HG03064 (cell line): ENCODE measurements around the gene MOGAT1.

Experiments used
- ATAC-seq: cut with Tn5 transposase; IDR thresholded peaks from one replicate; pipeline ENCODE4 v1.9.1; 2021; ENCODE audit warnings: low read depth; ENCODE audit not compliant: unreplicated experiment

The MOGAT1 gene, protein sequence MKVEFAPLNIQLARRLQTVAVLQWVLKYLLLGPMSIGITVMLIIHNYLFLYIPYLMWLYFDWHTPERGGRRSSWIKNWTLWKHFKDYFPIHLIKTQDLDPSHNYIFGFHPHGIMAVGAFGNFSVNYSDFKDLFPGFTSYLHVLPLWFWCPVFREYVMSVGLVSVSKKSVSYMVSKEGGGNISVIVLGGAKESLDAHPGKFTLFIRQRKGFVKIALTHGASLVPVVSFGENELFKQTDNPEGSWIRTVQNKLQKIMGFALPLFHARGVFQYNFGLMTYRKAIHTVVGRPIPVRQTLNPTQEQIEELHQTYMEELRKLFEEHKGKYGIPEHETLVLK

GRCh38 chr2:222671259-222672067 lies at the start of gene MOGAT1:
Gene MOGAT1 (plus strand): TSS chr2:222671658. CDS start chr2:222671786, 128 bp downstream.
- peak; percentile 54 for ATAC-seq

DNA sequence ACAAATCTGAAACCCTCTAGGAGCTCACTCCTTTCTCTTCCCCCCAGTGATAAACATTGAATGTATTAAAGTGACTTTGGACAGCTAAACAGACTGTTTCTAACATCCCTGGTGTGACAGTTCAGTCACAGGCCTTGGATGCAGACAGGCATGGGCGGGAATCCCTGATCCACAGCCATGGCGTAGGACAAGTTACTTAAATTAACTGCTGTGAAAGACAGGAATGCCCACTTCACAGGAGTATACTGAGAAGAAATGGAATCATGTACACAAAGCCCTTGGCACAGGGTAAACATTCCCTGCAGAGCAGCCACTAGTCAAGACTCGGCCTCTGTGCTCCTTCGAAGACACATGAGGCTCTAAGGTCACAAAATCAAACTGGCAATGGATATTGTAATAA lies 49.6 kb upstream of the MOGAT1 start:
- ATAC-seq: no peak

DNA sequence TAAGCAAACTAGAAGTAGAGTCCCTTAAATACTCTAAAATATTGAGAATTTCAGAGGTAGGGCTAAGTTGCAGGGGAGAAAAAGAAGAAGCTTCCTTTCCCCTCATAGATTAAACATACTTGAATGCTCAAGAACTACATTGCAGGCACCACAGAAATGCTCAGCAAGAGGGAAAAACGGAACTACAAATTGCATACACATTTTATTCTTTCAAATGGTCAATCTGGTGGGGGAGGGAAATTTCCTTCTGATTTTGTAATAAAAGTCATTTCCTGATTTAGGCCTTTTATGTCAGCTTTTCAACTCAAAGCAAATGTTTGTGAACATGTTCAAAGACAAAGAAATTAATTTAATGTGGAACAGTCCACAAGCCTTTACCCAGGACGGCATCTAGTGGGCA lies 48.5 kb upstream of the MOGAT1 start:
- no peak for ATAC-seq

GRCh38 chr2:222623756-222624309 lies 47.6 kb upstream of the MOGAT1 start:
- ATAC-seq: no peak

- ATAC-seq: no peak
Measured at GRCh38 chr2:222627764-222628163, 43.7 kb upstream of the MOGAT1 start.

DNA sequence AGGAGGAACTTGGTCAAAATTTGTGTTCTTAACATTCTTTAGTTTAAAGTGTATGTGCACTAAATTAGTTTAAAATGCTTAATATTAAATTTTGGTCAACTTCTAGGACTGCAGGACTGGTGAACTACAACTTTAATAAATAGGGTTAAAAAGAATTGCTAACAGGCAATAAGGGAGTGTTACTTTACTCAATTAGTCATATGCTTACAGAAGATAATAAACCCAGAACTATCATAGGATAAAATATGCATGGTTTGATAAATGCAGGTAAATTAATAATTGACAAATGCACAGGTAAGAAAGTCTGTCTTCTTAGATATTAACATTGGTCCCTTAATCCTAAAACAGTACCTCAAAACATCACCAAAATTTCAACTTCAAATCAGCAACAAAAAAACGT lies 36.2 kb upstream of the MOGAT1 start:
- no peak for ATAC-seq

GRCh38 chr2:222637067-222637466 lies 34.4 kb upstream of the MOGAT1 start:
- ATAC-seq: no peak

DNA sequence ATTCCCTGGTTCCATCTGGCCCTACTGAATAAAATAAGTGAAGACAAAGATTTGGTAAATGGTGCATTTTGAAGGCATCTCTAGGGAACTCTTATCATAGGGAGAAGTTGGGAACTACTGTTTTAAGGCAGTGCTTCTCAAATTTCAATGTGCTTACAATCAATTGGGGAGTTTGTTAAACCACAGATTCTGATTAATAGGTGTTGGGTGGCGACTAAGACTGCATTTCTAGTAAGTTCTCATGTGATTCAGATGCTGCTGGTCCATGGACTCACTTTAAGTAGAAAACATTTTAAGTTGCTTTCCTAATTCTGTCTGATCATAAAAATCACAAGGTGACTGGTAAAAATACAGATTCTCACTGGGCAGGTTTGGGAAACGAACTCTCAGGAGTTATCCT lies 30.1 kb upstream of the MOGAT1 start:
- no peak for ATAC-seq

DNA sequence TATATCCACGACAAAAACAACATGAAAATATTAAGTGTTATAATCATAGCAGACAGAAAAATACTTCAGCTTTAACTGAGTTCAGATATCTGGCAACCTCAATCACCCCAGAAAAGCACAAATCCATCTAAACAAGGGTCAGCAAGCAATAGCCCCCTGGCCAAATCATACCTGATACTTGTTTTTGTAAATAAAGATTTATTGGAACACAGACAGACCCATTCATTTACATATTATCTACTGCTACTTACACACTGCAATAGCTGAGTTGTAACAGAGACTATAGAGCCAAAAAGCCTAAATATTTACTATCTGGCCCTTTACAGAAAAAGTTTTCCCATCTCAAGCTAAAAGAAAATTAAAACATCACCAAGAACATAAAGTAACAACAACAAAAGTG lies 28.3 kb upstream of the MOGAT1 start:
- ATAC-seq: no peak

- ATAC-seq: no peak
Measured at GRCh38 chr2:222646008-222646407, 25.4 kb upstream of the MOGAT1 start.

DNA sequence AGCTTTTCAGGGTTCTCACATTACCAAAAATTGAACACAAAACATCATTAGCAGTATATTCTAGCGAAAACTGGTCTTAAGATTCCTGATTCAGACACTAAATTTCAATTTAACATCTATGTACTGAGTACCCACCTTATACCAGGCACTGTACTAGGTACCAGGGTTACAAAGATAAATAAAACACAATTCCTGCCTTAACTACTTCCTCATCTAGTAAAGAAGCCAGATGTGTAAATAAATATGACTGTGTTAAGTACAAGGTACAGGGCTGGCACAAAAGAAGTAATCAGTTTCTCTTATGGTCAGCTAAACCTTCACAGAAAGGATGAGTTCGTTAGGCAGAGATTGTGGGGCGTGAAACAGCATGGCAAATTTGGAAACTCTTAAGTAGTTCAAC lies 21.7 kb upstream of the MOGAT1 start:
- ATAC-seq: no peak

DNA sequence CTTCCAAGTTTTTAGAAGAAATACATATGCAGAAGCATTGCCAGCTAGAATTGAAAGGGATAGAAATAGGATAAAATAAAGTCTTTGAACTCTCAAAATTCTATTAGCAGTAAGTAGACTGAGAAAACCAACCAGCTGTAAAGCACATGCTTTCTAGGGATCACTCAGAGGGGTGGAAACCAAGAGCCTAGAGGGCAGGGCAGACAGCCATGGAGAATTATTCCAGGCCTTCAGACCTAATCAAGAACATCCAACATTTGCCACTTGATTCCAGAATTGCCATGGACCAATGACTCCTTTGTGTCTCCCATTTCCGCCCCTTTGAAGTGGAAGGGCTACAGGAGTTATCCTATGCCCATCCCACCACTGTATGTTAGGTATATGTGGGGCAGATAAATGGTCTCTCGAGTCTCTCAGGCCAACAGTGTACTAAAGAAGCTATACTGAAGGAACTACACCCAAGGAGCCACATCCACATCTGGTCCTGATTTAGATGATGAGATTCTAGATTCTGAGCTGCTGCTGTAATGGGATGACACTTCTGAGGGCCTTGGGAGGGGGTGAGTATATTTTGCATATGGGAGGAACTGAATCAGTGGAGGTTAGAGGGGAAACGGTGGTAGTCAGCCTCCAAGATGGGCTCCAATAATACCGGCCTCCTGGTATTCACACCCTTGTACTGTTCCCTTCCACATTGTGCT lies 19.6 kb upstream of the MOGAT1 start:
- ATAC-seq: no peak

DNA sequence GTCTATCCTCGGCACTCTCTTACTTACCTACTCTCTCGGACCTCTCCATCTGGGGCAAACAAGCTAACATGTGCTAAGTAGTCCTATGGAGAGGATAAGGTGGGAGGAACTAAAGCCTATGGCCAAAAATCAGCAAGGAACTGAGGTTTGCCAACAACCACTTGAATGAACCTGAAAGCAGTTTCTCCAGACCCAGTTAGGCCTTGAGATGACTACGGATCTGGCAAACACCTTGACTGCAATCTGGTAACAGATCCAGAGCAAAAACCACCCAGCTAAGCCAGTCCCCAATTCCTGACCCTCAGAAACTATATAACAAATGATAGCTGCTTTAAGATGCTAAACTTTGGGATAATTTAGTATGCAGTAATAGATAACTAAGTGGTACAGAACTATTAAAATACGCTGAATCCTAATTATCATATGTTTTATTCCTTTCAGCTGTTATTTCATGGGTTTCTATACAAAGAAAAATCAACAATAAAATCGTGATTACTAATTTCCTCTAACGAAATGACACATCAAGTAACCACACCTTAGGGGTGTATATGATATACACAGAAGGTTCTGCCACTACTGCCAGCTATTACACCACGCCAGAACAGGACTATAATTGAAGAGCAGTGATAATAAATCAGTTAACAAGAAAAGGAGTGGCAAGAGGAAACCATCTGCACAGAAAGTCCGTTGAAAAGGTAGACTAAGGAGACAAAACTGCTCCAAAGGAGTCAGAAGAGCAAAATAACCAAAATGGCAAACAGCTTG lies 18.8 kb upstream of the MOGAT1 start:
- ATAC-seq: no peak

DNA sequence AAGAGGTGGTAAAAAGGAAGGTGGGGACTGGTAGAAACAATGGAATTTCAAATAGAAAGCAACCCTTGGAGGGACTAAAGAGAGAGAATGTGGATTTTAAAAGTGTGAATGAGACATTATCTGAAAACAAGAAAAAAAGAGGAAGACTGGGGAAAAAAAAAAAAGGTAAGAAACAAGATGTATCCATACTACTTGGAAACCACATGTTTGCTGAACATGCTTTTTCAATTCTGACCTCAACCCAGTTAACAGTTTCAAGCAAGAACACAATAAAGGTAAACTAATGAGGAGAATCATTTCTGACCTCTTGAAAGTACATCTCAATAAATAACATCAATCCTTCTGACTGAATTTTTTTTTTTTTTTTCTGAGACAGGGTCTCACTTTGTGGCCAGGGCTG lies 18.2 kb upstream of the MOGAT1 start:
- no peak for ATAC-seq

- peak; percentile 93 for ATAC-seq
Measured at GRCh38 chr2:222655787-222656525, 15.5 kb upstream of the MOGAT1 start, which contains the start of gene FARSB. Gene FARSB (minus strand): TSS chr2:222656092. CDS start chr2:222656073, 19 bp downstream.

- peak; percentile 16 for ATAC-seq
Measured at GRCh38 chr2:222656526-222657446, 14.7 kb upstream of the MOGAT1 start.

DNA sequence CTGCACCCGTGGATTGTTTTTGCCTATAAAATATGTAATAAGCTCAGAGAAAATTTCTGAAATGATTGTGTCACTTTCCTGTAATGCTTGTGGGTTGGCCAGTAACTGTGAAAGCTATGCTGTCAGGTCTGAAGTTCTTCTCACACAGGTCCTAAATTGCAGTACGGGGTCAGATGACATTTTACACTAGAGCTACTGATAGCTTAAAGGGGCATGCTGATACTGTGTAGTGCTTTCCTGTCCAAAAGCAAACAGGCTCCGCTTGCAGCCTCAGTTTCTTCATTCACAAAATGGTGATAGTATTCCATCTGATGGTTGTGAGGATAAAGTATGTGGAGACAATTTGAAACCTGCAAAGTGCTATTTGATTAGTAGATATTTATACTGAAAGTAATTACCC lies 8.0 kb upstream of the MOGAT1 start:
- no peak for ATAC-seq

DNA sequence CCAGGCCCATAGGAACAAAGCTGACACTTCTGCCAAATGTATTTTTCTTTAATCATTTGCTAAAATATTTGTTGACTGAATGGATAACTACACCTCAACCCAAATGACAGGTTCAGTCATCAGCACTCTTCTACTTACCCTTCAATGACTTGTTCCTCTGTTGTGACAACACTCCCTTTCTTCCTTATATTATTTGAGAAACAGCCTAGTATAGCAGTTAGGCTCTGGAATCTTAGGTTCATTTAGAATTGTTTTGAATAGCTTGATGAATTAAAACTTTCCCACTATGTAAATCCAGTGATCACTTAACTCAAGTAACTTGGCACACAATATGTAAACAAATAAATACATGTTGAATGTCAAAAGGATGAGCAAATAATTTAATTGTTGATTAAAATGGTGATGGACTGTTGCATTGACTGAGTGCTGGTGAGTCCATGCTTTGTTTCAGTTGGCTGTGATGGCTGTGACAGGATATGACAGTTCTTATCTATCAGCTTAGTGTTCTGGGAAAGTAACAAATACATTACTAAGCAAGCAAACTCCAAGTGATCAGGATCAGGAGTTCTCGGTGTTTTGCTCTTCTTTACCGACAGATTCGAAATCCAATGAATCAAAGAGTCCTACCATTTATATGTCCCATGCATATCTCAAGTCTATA lies 2.8 kb upstream of the MOGAT1 start:
- ATAC-seq: no peak
